GM12891 (cell line): ENCODE data around the gene USP36.

Experiments
- POLR2A ChIP-seq: IDR thresholded peaks from 2 replicates; pipeline ENCODE4 v1.6.1; 2011; ENCODE audit warnings: low read depth, low read length, control low read depth
- POLR2AphosphoS5 ChIP-seq: IDR thresholded peaks from 2 replicates; pipeline ENCODE4 v1.6.1; 2011; ENCODE audit warnings: low read depth, low read length, control low read depth
- SPI1 ChIP-seq: IDR thresholded peaks from 2 replicates; pipeline ENCODE4 v1.6.1; 2011; ENCODE audit warnings: low read depth, low read length, control low read depth
- TAF1 ChIP-seq: IDR thresholded peaks from 2 replicates; pipeline ENCODE4 v1.6.1; 2011; ENCODE audit warnings: low read depth, low read length, control low read depth

DNA sequence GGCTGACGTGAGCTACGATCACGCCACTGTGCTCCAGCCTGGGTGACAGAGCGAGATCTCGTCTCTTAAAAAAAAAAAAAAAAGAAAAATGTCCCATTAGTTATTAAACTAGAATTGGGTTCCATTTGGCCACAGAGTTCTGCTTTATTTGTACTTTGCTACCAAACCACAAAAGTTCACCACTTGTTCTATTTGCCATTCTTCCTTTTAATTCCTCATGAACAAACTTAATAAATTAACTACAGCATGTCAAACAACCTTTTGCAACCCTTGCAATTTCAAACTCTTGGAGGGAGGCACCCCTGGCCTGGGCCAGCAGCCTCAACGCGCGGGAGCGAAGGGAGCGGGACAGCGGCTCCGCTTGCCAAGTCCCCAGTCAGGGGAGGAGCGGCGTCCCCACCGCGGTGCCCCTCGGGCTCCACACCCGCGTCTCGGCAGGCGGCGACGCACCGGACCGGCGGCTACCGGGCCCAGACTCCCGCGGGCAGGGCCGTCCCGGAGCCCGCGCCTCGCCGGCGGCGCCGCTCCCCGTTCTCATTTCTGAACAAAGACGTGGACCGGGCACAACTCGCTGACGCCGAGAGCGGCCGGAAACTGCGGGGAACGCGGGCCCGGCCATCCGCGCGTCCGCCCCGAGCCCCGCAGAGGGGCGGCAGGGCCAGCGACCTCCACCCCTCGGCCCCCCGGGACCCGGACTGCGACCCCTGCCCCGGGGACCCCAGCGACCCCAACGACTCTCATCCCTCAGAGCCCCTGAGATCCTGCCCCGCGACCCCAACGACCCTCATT is 59.3 kb downstream of the USP36 start:
- TF ChIP-seq POLR2AphosphoS5 (peak; percentile 43; the same call in 1 of the 2 replicates), POLR2A (no peak; the same call in 1 of the 2 replicates), SPI1 (no peak), TAF1 (peak; percentile 53; the same call in 1 of the 2 replicates)
